SK-N-SH treated with all-trans-retinoic acid at 6 μM for 48 hours (cell line): ENCODE data around the gene ATPAF1.

Experiments used
- ARNTL ChIP-seq: fragments of 450-650 bp; formaldehyde crosslinking; IDR thresholded peaks from 2 replicates; pipeline ENCODE4 v1.5.0; 2020; ENCODE audit warnings: low read depth, mild to moderate bottlenecking, moderate library complexity, borderline replicate concordance
- ESRRG ChIP-seq: fragments of 250-450 bp; sonication (Bioruptor Pico); IDR thresholded peaks from 2 replicates; pipeline ENCODE4 v1.6.1; 2021; ENCODE audit warnings: mild to moderate bottlenecking
- OSR1 ChIP-seq: fragments of 250-450 bp; sonication (Bioruptor Pico); IDR thresholded peaks from 2 replicates; pipeline ENCODE4 v1.8.0; 2022; ENCODE audit warnings: moderate library complexity, mild to moderate bottlenecking, inconsistent platforms
- RARB ChIP-seq: fragments of 250-450 bp; sonication (Bioruptor Pico); IDR thresholded peaks from 2 replicates; pipeline ENCODE4 v1.8.0; 2021; ENCODE audit warnings: mild to moderate bottlenecking, moderate library complexity
- ZC3H10 ChIP-seq: fragments of 250-450 bp; sonication (Bioruptor Pico); IDR thresholded peaks from 2 replicates; pipeline ENCODE4 v1.5.1; 2021; ENCODE audit warnings: mild to moderate bottlenecking, moderate library complexity
- ZFP3 ChIP-seq: fragments of 250-450 bp; sonication (Bioruptor Pico); IDR thresholded peaks from 2 replicates; pipeline ENCODE4 v1.5.0; 2020; ENCODE audit warnings: mild to moderate bottlenecking, moderate library complexity
- ZFP30 ChIP-seq: fragments of 450-650 bp; formaldehyde crosslinking; IDR thresholded peaks from 2 replicates; pipeline ENCODE4 v1.5.0; 2022; ENCODE audit warnings: mild to moderate bottlenecking, moderate library complexity
- ZNF70 ChIP-seq: fragments of 450-650 bp; formaldehyde crosslinking; IDR thresholded peaks from 2 replicates; pipeline ENCODE4 v1.5.0; 2020; ENCODE audit warnings: mild to moderate bottlenecking, moderate library complexity
- ZNF8 ChIP-seq: fragments of 450-650 bp; formaldehyde crosslinking; IDR thresholded peaks from 2 replicates; pipeline ENCODE4 v1.5.0; 2020; ENCODE audit warnings: mild to moderate bottlenecking, moderate library complexity
- TF ChIP-seq, protein P1 (sequence below): fragments of 250-450 bp; sonication (Bioruptor Pico); IDR thresholded peaks from 2 replicates; pipeline ENCODE4 v1.5.1; 2020; ENCODE audit warnings: low read depth, mild to moderate bottlenecking, moderate library complexity
- TF ChIP-seq, protein P2 (sequence below): fragments of 250-450 bp; sonication (Bioruptor Pico); IDR thresholded peaks from 2 replicates; pipeline ENCODE4 v1.5.1; 2021; ENCODE audit warnings: mild to moderate bottlenecking, moderate library complexity
- TF ChIP-seq, protein P3 (sequence below): fragments of 250-450 bp; sonication (Bioruptor Pico); IDR thresholded peaks from 2 replicates; pipeline ENCODE4 v1.5.0; 2020; ENCODE audit warnings: mild to moderate bottlenecking, moderate library complexity

DNA sequence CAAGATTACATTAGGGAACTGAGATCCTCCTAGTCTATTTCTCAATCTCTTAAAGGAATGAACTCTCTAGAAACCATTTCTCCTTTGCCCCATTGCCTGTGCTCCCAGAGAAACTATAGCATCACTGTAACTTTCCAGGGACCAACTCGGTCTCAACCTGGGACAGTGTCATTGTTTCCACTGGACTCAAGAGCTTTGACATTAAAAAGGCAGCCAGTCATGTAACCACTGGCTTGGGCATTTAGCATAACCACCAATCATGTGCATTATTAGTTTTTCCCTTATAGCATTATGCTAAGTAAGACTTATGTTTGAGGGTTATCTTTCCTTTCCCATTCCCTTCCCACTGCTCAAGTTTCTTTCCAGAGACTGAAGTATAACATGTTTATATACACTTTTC, 21.7 kb upstream of the ATPAF1 start:
- TF ChIP-seq, protein P1, sequence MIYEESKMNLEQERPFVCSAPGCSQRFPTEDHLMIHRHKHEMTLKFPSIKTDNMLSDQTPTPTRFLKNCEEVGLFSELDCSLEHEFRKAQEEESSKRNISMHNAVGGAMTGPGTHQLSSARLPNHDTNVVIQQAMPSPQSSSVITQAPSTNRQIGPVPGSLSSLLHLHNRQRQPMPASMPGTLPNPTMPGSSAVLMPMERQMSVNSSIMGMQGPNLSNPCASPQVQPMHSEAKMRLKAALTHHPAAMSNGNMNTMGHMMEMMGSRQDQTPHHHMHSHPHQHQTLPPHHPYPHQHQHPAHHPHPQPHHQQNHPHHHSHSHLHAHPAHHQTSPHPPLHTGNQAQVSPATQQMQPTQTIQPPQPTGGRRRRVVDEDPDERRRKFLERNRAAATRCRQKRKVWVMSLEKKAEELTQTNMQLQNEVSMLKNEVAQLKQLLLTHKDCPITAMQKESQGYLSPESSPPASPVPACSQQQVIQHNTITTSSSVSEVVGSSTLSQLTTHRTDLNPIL (CRISPR knock-in tag) = no peak
- no peak for TF ChIP-seq ARNTL (CRISPR knock-in tag)
- TF ChIP-seq, protein P2, sequence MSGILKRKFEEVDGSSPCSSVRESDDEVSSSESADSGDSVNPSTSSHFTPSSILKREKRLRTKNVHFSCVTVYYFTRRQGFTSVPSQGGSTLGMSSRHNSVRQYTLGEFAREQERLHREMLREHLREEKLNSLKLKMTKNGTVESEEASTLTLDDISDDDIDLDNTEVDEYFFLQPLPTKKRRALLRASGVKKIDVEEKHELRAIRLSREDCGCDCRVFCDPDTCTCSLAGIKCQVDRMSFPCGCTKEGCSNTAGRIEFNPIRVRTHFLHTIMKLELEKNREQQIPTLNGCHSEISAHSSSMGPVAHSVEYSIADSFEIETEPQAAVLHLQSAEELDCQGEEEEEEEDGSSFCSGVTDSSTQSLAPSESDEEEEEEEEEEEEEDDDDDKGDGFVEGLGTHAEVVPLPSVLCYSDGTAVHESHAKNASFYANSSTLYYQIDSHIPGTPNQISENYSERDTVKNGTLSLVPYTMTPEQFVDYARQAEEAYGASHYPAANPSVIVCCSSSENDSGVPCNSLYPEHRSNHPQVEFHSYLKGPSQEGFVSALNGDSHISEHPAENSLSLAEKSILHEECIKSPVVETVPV (CRISPR knock-in tag) = no peak
- no peak for TF ChIP-seq ZFP30 (CRISPR knock-in tag)
- TF ChIP-seq, protein P3, sequence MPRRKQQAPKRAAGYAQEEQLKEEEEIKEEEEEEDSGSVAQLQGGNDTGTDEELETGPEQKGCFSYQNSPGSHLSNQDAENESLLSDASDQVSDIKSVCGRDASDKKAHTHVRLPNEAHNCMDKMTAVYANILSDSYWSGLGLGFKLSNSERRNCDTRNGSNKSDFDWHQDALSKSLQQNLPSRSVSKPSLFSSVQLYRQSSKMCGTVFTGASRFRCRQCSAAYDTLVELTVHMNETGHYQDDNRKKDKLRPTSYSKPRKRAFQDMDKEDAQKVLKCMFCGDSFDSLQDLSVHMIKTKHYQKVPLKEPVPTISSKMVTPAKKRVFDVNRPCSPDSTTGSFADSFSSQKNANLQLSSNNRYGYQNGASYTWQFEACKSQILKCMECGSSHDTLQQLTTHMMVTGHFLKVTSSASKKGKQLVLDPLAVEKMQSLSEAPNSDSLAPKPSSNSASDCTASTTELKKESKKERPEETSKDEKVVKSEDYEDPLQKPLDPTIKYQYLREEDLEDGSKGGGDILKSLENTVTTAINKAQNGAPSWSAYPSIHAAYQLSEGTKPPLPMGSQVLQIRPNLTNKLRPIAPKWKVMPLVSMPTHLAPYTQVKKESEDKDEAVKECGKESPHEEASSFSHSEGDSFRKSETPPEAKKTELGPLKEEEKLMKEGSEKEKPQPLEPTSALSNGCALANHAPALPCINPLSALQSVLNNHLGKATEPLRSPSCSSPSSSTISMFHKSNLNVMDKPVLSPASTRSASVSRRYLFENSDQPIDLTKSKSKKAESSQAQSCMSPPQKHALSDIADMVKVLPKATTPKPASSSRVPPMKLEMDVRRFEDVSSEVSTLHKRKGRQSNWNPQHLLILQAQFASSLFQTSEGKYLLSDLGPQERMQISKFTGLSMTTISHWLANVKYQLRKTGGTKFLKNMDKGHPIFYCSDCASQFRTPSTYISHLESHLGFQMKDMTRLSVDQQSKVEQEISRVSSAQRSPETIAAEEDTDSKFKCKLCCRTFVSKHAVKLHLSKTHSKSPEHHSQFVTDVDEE (CRISPR knock-in tag) = no peak
- TF ChIP-seq ZNF70 (CRISPR knock-in tag) = no peak
- no peak for TF ChIP-seq OSR1
- TF ChIP-seq RARB (CRISPR knock-in tag) = no peak
- TF ChIP-seq ZFP3 = no peak
- no peak for TF ChIP-seq ZNF8
- TF ChIP-seq ESRRG (CRISPR knock-in tag) = no peak
- no peak for TF ChIP-seq ZC3H10 (CRISPR knock-in tag)
